ENCODE measurements around the gene ATP9B.

The ATP9B gene

DNA sequence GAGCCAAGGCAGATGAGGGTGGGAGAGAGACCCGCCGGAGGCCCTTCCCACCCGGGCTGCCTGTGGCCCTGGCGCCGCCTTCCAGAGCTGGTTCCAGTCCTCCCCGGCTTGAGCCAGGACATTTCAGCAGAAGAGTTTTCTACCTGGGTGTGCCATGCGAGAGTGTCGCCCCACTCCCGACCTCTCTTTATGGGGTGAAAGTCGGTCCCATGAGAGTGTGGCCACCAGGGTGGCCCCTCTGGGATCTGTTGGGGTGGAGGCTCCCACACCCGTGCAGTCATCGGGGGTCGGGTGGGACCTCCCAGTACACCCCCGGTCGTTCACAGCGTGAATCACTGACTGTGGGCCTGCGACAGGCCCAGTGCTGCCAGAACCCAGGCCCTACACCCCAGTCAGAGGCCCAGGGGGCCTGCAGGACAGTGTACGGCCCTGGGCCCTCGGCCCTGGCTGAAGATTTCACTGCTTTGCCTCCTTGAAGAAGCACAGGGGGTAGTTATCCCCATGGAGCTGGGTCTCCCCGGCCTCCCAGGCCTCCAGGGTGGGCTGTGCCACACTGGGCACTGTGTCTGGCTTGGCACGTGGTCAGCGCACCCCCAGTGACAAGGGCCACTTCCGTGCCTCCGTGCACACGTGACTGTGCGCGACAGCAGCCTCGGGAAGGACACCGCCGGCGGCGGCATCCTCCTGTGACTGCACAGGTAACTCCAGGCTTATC lies 332.5 kb downstream of the ATP9B start:
- DNase-seq: no peak

DNA sequence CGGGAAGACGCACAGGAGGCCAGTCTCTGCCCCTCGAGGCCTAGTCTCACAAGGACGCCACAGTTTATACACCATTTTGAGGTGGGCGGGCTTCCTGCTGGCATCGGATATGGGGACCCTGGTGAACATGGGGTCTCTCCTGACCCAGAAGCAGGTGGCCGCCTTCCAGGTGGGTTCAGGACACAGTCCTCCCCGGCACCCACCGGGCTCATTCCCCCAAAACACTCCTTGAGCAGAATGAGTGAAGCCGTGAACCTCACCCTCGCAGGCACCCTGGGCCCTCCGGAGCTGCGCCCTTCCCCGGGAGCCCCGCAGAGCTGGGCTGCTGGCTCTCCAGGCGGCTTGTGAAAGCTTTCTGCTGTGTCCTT lies 333.0 kb downstream of the ATP9B start:
- DNase-seq: no peak

DNA sequence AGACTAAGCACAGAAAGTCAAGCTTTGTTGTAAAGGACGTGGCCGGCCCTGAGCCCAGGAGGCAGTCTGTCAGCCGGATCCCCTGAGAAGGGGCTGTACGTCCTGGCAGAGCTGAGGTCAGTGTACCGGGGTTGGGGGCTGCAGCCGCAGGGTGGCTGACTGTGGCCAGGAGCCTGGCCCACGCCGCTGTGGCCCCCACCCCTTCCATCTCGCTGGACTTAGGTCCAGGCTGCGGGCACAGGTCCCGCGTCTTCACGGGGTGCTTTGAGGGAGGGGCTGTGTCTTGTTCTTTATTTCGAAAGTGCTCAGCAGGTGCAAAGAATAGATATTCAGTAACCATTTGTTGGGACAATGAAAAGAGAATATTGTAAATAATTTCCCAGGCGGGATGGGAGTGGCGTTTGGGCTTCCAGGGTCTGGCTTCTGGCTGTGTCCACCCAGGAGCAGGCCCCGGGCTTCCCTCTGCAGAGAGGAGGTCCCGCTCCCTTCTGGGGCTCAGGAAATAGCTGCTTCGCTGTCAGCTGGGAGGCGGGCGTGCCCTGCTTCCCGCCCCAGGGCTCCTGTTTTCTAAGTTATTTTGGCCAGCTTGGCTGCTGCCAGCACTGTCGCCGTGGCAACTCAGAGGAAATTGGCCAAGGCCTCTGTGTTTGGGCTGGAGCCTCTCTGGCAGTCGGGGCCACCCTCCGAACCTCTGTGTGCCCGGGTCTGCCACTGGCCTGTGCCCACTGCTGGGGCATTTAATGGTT lies 334.0 kb downstream of the ATP9B start:
- no peak for DNase-seq

DNA sequence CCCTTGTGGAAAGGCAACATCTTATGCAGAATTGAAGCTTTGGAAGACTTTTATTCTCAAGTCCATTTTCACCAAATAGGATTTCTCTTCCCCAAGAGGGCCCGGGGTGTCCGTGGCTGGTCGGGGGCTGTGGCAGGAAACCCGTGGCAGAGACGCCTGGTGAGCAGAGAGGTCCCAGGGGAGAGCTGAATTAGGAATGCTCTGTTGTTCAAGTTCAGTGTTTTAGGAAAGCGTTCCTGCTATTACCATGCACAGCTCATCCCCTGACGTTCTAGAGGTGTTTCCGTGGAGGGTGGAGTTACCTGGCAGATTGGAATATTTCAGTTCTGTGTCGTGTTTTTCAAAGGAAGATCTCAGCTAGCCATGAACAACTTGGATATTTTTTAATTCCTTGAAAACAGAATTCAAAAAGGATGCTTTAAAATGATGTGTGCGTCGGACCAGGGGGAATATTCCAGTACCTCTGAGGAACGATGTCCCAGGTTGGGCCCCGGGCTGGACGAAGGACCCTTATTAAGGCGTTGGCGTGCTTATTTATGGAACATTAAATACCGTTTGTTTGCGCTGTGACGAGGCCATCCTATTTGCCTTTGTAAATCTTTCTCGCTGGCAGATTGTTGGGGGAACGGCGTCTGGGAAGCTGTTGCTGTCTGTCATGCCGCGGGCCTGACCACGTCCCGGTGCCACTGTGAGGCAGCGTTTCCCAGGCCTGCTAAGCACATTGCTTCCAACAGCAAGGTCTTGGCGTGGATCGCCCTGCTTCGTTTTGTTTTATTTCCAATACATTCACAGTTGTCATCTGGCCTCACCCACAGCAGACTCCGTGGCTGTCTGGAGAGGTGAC lies 334.8 kb downstream of the ATP9B start:
- DNase-seq: no peak

DNA sequence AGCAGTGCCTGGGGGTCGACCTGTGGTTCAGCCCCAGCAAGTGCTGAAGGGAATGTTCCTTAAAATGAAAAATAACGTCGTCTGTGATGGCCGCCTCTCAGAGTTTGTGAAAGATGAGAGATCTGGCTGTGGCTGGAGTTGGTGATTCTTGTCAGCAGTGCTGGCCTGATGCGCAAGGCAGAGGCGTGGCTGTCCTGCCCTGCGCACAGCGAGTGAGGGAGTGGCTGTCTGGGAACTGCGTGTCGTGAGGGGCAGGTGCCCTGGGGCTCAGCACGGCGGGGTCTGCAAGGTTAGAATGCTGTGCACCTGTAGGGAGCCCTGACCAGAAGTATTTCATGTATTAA lies 335.3 kb downstream of the ATP9B start:
- no peak for DNase-seq

DNA sequence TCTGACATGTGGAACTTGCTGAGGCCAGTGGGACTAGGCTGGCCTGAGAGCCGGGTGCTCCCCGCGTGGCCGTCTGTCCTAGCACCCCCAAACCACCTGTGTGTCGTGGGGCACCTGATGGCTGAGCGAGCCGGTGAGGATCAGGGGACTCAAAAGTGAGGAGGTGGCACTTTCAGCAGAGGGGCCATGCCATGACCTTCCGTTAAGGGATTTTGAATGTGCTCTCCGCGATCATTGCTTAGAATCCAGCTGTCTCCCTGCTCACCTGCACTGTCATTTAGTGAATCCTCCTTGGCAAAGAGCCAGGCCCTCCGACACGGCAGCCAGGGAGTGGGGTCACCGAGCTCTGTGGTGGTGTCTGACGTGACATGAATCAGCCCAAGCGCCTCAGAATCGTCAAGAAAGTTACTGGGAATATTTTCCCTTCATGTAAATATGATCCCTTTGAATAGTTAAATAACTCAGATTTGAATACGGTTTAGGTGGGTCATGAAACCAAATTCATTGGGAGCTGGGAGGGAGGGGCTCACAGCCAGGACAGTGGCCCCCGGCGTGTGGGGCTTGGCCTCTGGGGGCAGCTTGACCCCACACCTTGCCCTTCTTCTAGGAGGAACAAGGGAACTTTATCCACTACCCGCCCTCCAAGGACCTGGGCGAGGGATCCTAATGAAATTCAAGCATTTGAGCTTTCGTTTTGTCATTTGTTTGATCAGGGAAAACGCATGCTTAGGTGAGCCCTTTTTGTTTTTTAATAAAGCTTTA lies 336.0 kb downstream of the ATP9B start:
- no peak for DNase-seq

DNA sequence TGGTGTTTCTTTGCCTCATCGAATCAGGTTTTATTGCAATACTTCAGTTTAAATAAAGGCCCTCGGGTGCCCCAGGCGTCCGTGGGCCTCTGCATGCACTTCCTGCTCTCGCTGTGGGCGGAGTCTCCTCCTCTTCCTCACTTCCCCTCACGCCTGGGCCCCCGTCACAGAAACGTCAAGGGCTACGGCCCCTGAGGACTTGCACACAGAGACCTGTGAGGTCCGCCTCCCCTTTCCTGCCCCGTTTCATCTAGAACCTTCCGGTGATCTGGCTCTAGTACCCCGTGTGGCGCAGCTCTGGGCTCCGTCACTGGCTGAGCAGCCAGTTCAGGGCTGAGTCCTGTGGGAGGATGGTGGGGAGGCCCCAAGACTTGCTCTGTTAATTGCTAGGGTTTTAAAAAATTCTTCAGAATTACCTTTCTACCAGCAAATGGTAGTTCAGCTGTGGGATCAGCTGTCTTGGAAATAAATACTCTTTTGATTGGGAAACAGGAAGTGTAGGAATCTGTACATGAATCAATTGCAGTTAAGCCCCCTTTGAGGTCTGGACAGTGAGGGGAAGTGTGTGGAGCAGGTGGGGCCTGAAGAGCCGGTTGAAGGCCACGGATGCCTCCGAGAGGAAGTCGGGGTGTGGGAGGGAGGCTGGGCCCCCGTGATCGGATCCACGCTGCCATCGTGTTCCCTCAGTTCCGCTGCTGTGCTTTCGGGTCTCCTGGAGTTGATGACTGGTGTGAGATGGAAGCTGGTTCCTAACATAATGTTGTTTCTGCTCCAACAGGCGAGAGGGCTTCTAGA lies 336.8 kb downstream of the ATP9B start:
- no peak for DNase-seq

DNA sequence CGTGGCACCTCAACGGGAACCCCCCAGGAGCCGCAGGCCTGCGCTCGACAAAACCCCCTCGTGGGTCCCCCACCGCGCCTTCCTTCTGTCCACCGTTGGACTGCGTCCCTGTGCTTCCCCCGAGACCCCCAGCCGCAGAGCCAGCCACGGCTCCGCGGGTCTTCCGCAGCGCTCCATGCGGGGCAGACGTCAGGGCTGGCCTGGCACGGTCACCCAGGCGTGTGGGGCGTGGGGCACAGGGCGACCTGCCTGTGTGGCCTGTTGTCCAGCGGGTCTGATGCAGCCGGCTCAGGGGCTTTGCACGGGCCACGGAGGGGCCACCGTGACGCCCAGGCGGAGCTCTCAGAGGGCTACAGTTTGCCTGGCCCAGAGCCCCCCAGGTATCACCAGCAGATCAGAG lies 337.5 kb downstream of the ATP9B start:
- no peak for DNase-seq

DNA sequence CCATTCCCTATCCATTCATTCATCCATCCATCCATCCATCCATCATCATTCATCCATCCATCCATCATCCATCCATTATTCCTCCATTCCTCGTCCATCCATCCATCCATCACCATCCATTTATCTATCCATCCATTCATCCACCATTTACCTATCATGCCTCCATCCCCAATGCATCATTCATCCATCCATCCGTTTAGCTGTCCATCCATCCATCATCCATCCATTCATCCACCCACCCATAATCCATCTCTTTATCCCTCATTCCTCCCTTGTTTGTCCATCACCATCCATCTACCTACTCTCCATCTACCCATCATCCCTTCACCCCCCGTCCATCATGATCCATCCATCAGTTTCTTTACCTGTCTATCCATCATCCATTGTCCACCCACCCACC lies 340.1 kb downstream of the ATP9B start:
- no peak for DNase-seq

DNA sequence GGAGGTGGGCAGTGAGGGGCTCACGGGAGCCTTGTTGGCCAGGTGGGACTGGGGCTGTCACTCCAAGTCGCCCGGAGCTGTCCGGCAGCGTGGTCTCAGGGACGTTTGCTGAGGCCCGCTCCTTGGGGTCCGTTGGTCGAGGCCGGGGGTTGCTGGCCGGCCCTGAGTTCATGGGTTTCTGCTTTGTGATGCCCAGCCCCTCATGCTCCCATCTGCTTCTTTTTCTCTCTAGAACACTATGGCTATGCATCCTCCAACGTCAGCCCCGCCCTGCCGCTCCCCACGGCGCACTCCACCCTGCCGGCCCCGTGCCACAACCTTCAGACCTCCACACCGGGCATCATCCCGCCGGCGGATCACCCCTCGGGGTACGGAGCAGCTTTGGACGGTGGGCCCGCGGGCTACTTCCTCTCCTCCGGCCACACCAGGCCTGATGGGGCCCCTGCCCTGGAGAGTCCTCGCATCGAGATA lies 341.0 kb downstream of the ATP9B start:
- DNase-seq: no peak

DNA sequence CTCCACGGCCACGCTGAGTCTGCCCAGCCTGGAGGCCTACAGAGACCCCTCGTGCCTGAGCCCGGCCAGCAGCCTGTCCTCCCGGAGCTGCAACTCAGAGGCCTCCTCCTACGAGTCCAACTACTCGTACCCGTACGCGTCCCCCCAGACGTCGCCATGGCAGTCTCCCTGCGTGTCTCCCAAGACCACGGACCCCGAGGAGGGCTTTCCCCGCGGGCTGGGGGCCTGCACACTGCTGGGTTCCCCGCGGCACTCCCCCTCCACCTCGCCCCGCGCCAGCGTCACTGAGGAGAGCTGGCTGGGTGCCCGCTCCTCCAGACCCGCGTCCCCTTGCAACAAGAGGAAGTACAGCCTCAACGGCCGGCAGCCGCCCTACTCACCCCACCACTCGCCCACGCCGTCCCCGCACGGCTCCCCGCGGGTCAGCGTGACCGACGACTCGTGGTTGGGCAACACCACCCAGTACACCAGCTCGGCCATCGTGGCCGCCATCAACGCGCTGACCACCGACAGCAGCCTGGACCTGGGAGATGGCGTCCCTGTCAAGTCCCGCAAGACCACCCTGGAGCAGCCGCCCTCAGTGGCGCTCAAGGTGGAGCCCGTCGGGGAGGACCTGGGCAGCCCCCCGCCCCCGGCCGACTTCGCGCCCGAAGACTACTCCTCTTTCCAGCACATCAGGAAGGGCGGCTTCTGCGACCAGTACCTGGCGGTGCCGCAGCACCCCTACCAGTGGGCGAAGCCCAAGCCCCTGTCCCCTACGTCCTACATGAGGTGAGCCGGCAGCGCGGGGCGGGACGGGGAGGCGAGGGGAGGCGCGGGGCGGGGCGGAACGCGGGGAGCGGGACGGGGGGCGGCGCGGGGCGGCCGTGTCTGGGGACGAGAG lies 341.8 kb downstream of the ATP9B start:
- DNase-seq: no peak

DNA sequence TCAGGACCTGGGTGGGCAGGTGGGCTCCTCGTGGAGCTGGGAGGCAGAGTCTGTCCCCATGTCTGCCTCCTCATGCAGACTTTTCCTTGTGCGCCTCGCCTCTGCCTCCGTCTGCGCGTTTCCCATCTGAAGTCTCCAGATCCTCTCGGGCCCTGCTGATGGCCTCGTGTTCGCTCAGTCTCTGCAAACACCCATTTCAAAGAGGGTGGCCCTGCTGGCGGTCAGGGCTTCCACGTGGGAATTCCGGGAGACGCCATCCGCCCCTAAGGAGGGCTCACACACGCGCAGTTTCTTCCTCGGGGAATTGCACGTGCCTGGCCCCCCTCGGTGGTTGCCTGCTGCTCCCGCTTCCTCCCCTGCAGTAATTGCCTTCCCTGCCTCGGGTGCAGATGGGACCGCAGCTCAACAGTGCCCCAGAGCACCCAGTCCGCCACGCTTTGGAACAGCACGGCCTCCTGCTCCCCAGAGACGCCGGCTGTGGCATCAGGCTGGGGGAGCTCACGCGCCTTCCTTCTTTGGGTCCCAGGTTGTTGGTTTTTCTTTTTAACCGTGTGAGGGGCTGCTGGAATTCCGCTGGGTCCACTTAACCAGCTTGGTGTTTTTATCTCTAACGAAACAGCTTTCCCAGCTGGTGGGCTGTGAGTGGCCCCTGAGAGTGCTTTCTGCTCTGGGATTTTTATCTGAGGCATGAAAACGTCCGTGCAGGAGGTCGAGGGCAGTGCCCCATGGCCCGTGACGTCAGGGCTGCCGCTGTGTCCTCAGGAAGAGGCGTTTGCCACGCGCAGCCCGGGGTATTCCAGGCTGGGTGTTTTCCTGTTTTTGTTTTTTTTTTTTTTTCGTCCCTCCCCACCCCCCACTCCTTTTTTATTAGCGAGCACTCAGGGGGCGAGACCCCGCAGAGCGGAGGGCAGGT lies 342.7 kb downstream of the ATP9B start:
- no peak for DNase-seq

DNA sequence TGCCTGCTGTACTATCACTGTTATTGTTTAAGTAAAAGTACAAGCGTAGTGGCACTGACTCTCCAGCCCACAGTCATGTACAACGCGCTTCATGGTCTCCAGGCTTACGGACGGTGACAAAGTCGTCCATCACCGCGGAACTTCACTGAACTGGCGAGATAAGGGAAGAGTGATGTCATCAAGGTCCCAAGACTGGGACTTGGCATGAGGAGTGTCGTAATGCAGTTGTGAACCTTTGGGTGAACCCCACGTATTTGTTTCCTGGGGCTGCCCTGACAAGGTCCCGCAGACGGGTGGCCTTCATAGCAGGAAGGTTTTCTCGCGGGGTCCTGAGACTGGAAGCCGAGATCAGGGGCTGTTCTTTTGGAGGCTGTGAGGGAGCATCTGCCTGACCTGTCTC lies 343.8 kb downstream of the ATP9B start:
- DNase-seq: no peak

DNA sequence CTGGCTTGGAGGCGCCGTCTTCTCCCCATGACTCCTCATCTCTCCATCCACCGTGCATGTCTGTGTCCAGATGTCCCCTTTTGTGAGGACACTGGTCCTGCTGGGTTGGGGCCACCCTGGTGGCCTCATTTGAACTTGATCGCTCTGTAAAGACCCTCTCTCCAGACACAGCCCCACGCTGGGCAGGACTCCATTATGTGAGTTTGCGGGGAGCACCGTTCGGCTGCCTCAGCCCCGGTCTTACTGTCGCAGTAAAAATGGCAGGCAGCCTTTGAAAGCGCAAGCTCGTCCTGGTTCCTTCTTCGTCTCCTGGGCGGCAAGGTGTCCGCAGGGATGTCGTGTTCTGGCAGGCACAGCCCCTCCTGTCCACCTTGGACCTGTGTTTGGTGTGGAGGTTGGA lies 344.2 kb downstream of the ATP9B start:
- no peak for DNase-seq

DNA sequence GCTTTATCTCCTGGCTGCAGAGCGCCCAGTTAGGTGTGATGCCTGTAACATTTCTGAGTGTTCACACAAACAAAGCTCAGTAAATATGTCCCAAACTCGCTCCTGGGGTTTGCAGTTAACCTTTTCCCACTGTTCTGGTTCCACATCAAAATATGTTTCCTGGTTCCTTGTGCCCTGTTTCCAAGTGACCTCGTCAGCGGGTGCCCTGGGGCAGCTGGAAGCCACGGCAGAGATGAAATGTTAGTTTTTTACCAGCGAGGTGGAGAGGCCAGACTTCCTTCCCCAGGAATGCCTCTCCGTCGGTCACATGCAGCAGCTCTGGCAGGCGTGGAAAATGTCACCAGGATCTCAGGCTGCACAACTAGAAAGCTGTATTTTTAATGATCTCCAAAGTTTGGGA lies 344.7 kb downstream of the ATP9B start:
- DNase-seq: no peak

DNA sequence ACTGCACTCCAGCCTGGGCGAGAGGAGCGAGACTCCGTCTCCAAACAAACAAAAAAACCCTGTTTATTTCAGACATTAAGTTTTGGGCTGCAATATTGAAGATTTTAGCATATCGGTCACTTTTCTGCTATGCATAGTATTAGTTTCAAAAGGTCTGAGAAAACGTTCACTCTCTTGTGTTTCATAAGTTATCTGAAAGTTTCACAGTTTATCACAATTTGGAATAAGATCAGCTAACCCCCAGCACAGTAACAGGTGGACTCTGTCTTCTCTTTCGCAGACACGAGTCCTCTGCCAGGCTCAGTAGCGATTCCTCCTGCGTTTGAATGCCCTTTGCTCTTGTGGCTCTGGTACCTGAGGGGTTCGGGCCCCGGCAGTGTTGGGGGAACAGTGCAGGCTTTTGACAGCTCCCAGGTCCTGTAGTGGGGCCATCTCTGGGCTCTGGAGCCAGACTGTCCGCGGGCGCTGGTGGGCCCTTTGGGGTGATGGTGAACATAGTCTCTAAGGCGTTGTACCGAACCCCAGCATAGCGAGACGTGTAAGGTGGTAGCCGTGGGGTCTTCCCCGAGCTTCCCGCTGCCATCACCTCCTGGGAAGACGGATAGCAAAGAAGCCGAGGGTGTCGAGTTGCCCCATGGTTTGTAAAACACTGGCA lies 347.0 kb downstream of the ATP9B start:
- DNase-seq: no peak

DNA sequence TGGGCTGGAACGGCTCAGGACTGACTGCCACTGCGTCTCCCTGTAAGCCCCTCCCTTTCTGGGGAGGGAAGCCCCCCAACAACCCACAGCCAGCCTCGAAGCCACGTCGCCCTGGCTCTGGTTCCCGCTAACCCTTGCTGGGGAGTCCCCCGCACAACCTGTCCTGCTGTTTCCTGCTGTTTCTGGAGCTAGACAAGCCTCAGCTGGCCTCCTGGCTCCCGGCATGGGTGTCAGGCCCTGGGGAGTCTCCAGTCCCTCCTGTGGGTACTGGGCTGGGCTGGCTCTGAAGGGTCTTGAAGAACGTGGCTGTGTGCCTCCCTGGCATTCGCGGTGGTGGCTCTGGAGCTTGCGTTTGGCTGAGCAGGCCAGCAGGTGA lies 347.5 kb downstream of the ATP9B start:
- no peak for DNase-seq

DNA sequence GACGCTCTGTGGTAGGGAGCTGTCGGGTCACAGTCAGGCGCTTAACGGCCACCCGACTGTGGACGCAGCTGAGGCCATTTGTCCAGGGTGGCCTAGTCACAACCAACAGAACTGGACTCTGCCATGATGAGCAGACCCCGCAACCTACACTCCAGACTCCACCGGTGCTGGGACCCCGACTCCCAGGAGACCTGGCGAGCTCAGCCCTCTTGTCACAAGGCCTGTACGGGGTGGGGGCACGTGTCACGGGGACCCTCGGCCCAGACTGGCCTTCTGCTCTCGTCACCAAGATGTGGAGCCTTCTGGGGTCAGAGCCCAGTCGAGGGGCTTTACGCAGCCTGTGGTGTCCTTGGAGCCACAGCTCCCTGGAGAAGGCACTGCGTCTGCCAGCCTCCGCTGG lies 349.0 kb downstream of the ATP9B start:
- DNase-seq: no peak

DNA sequence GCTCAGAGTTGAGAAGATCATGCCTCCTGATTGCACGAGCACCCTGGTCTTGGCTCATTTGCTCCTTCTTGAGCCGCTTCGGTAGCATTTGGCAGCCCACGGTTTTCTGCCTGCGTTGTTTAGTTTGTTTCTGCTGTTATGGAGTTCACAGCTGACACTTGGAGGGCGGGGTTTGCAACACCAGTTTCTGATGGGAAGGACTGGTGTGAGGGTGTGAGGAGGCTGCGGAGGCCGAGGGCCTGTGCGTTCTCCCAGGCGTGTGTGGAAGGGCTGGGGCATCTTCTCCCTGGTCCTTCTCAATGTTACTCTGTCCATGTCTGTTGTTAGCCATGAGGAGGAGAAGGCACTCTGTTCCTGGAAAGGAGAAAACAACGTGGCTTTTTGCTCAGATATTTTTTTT lies 349.4 kb downstream of the ATP9B start:
- no peak for DNase-seq

Data from fibroblast of skin of right biceps (primary cell).